ENCODE data around the gene RECQL5.

- TF ChIP-seq CTCF (IDR thresholded peaks at IDR 0.05; ENCODE audit: borderline replicate concordance, extremely low read depth, low read length, poor library complexity, severe bottlenecking) (no peak), EZH2 (IDR thresholded peaks at IDR 0.05; ENCODE audit: borderline replicate concordance, low read depth, low read length, severe bottlenecking) (no peak)
Observed at GRCh38 chr17:75694536-75694935, 27.6 kb upstream of the RECQL5 start.
